Neural cell (in vitro differentiated cells): ENCODE data around the gene LDLRAD2. TPM values are rescaled to one million over a fixed set of nuclear protein-coding genes. Genes with fewer than 3 reads are reported as not detected.

Experiments used
- H2AFZ ChIP-seq: fragments of 200-600, 300-800 bp; sonication (generic), shearing (Covaris generic); 2 replicates; pipeline ENCODE4 v1.6.0; 2014; ENCODE audit warnings: low read depth, mild to moderate bottlenecking, antibody characterized with exemption, low read length, moderate library complexity
- H3F3A ChIP-seq: fragments of 200-600 bp; shearing (Covaris generic); 2 replicates; pipeline ENCODE4 v1.6.1; 2016; ENCODE audit warnings: mild to moderate bottlenecking, moderate library complexity, mixed read lengths, antibody characterized with exemption, low read length; ENCODE audit not compliant: insufficient read depth, poor library complexity, severe bottlenecking
- H3K27ac ChIP-seq: fragments of 200-600, 300-800 bp; sonication (generic), shearing (Covaris generic); 2 replicates; pipeline ENCODE4 v1.5.1; 2014; ENCODE audit warnings: mild to moderate bottlenecking, low read length, moderate library complexity
- H3K27me3 ChIP-seq: fragments of 300-800, 200-600 bp; sonication (generic), shearing (Covaris generic); 2 replicates; pipeline ENCODE4 v1.6.0; 2014; ENCODE audit warnings: mild to moderate bottlenecking, low read depth, low read length, moderate library complexity; ENCODE audit not compliant: insufficient read depth
- H3K36me3 ChIP-seq: fragments of 300-800, 200-600 bp; sonication (generic), shearing (Covaris generic); 2 replicates; pipeline ENCODE4 v1.5.1; 2014; ENCODE audit warnings: mild to moderate bottlenecking, antibody characterized with exemption, low read length, moderate library complexity; ENCODE audit not compliant: insufficient read depth
- H3K4me2 ChIP-seq: fragments of 300-800, 200-600 bp; sonication (generic), shearing (Covaris generic); 2 replicates; pipeline ENCODE4 v1.6.0; 2014; ENCODE audit warnings: mild to moderate bottlenecking, low read length
- H3K4me3 ChIP-seq: fragments of 300-800, 200-600 bp; sonication (generic), shearing (Covaris generic); 2 replicates; pipeline ENCODE4 v1.5.1; 2014; ENCODE audit warnings: mild to moderate bottlenecking, low read length, moderate library complexity
- H3K79me2 ChIP-seq: fragments of 200-600 bp; shearing (Covaris generic); replicated peaks from 2 replicates; pipeline ENCODE4 v1.6.0; 2014; ENCODE audit warnings: mild to moderate bottlenecking, low read length, moderate library complexity; ENCODE audit not compliant: insufficient read depth
- H3K9ac ChIP-seq: fragments of 300-800, 200-600 bp; sonication (generic), shearing (Covaris generic); 2 replicates; pipeline ENCODE4 v1.6.1; 2016; ENCODE audit warnings: mild to moderate bottlenecking, low read length, mixed read lengths
- H3K9me2 ChIP-seq: fragments of 200-600 bp; shearing (Covaris generic); 2 replicates; pipeline ENCODE4 v1.6.1; 2016; ENCODE audit warnings: mild to moderate bottlenecking, low read length, mixed read lengths; ENCODE audit not compliant: insufficient read depth
- H3K9me3 ChIP-seq: fragments of 200-600, 300-800 bp; sonication (generic), shearing (Covaris generic); 2 replicates; pipeline ENCODE4 v1.6.1; 2016; ENCODE audit warnings: mild to moderate bottlenecking, mixed run types, low read length, moderate library complexity, mixed read lengths
- H4K20me1 ChIP-seq: fragments of 200-600 bp; shearing (Covaris generic); 2 replicates; pipeline ENCODE4 v1.6.1; 2016; ENCODE audit warnings: mild to moderate bottlenecking, mixed run types; ENCODE audit not compliant: insufficient read depth
- CTCF ChIP-seq: fragments of 450-650 bp; IDR thresholded peaks from 2 replicates; pipeline ENCODE4 v1.5.1; 2014; ENCODE audit warnings: antibody characterized with exemption, mild to moderate bottlenecking, moderate library complexity; ENCODE audit not compliant: poor library complexity, severe bottlenecking
- EP300 ChIP-seq: fragments of 450-650 bp; conservative IDR thresholded peaks from 2 replicates; pipeline ENCODE4 v1.6.1; 2014; ENCODE audit warnings: antibody characterized with exemption, mild to moderate bottlenecking, moderate library complexity; ENCODE audit not compliant: poor library complexity, severe bottlenecking
- EZH2 ChIP-seq: fragments of 200-600, 300-800 bp; shearing (Covaris generic), sonication (generic); IDR thresholded peaks from 2 replicates; pipeline ENCODE4 v1.6.1; 2014; ENCODE audit warnings: antibody characterized with exemption, low read length, borderline replicate concordance, mild to moderate bottlenecking; ENCODE audit not compliant: insufficient read depth, poor library complexity, severe bottlenecking
- MXI1 ChIP-seq: fragments of 450-650 bp; conservative IDR thresholded peaks from 2 replicates; pipeline ENCODE4 v1.6.1; 2014; ENCODE audit warnings: antibody characterized with exemption, mild to moderate bottlenecking; ENCODE audit not compliant: poor library complexity, severe bottlenecking
- POLR2AphosphoS5 ChIP-seq: IDR thresholded peaks from 2 replicates; pipeline ENCODE4 v1.6.1; 2012
- RAD21 ChIP-seq: fragments of 450-650 bp; conservative IDR thresholded peaks from 2 replicates; pipeline ENCODE4 v1.6.1; 2014; ENCODE audit warnings: antibody characterized with exemption, mild to moderate bottlenecking, moderate library complexity
- REST ChIP-seq: IDR thresholded peaks from 2 replicates; pipeline ENCODE4 v1.6.1; 2012; ENCODE audit warnings: borderline replicate concordance
- SMC3 ChIP-seq: fragments of 450-650 bp; conservative IDR thresholded peaks from 2 replicates; pipeline ENCODE4 v1.6.1; 2014; ENCODE audit warnings: antibody characterized with exemption, mild to moderate bottlenecking, moderate library complexity; ENCODE audit not compliant: poor library complexity
- TAF1 ChIP-seq: IDR thresholded peaks from 2 replicates; pipeline ENCODE4 v1.6.1; 2012; ENCODE audit warnings: low read depth
- polyA plus RNA-seq: library from polyadenylated mRNA; depleted of rRNA; stranded (reverse); fragments of >200 nt; gene quantifications from 2 replicates; pipeline ENCODE4 v1.2.3, GENCODE V29; 2014

LDLRAD2 gene
- polyA plus RNA-seq, 1 donor from 2014 or later: not detected

- H3K36me3 ChIP-seq: no peaks in the 10 kb centered on the region
- no peaks in the 10 kb centered on the region for H4K20me1 ChIP-seq
- H3K9me3 ChIP-seq: no peaks in the 10 kb centered on the region
- H3K9ac ChIP-seq: no peak overlapping the region
- H3K27ac ChIP-seq: no peak overlapping the region
- TF ChIP-seq REST: no peak
- TF ChIP-seq EZH2: no peak
- TF ChIP-seq EP300: no peak
- TF ChIP-seq MXI1: no peak
- no peak for TF ChIP-seq POLR2AphosphoS5
- no peak for TF ChIP-seq TAF1
- TF ChIP-seq RAD21: no peak
- TF ChIP-seq CTCF: no peak
- no peak for TF ChIP-seq SMC3
- H2AFZ ChIP-seq: no peak overlapping the region
- H3K9me2 ChIP-seq: no peaks in the 10 kb centered on the region
- H3K79me2 ChIP-seq: no peaks in the 10 kb centered on the region
- H3K27me3 ChIP-seq: no peaks in the 10 kb centered on the region
- H3K4me3 ChIP-seq: no peak overlapping the region
- no peaks in the 10 kb centered on the region for H3F3A ChIP-seq
- H3K4me2 ChIP-seq: no peak overlapping the region
These were observed 39.6 kb downstream of the LDLRAD2 start for GRCh38 chr1:21851430-21852250.

GRCh38 chr1:21852282-21853130 is 40.4 kb downstream of the LDLRAD2 start:
- H3K9me2 ChIP-seq: no peaks in the 10 kb centered on the region

More at GRCh38 chr1:21852282-21853130, 40.4 kb downstream of the LDLRAD2 start:
- Histone ChIP-seq H3K4me2 (no peak overlapping the region), H2AFZ (no peak overlapping the region), H3F3A (no peaks in the 10 kb centered on the region), H3K36me3 (no peaks in the 10 kb centered on the region), H3K27ac (no peak overlapping the region), H3K9ac (no peak overlapping the region), H3K4me3 (no peak overlapping the region), H3K9me3 (no peaks in the 10 kb centered on the region), H4K20me1 (no peaks in the 10 kb centered on the region), H3K79me2 (no peaks in the 10 kb centered on the region), H3K27me3 (no peaks in the 10 kb centered on the region)
- TF ChIP-seq RAD21 (no peak), EP300 (no peak), EZH2 (no peak), CTCF (no peak), POLR2AphosphoS5 (no peak), REST (no peak), SMC3 (no peak), TAF1 (no peak)
